Erythroblast (primary cell): Measurements from ENCODE around the gene RGS19.

Experiments
- DNase-seq, 2 experiments: peaks; one replicate each; lab custom pipeline; 2025; lab: John Stamatoyannopoulos, UW
- GATA1 ChIP-seq: IDR thresholded peaks from 2 replicates; pipeline ENCODE4 v1.6.1; 2011; ENCODE audit warnings: low read depth, mild to moderate bottlenecking, control low read depth, low read length, moderate library complexity
- POLR2A ChIP-seq: IDR thresholded peaks from 2 replicates; pipeline ENCODE4 v1.6.1; 2011; ENCODE audit warnings: mild to moderate bottlenecking, low read length

The RGS19 gene

GRCh38 chr20:64041781-64042053 is 37.6 kb downstream of the RGS19 start:
- TF ChIP-seq GATA1 (no peak), POLR2A (no peak)
- no peak for DNase-seq

- TF ChIP-seq GATA1 (no peak), POLR2A (no peak)
- no peak for DNase-seq
These were observed 38.1 kb downstream of the RGS19 start for GRCh38 chr20:64041040-64041780.

DNA sequence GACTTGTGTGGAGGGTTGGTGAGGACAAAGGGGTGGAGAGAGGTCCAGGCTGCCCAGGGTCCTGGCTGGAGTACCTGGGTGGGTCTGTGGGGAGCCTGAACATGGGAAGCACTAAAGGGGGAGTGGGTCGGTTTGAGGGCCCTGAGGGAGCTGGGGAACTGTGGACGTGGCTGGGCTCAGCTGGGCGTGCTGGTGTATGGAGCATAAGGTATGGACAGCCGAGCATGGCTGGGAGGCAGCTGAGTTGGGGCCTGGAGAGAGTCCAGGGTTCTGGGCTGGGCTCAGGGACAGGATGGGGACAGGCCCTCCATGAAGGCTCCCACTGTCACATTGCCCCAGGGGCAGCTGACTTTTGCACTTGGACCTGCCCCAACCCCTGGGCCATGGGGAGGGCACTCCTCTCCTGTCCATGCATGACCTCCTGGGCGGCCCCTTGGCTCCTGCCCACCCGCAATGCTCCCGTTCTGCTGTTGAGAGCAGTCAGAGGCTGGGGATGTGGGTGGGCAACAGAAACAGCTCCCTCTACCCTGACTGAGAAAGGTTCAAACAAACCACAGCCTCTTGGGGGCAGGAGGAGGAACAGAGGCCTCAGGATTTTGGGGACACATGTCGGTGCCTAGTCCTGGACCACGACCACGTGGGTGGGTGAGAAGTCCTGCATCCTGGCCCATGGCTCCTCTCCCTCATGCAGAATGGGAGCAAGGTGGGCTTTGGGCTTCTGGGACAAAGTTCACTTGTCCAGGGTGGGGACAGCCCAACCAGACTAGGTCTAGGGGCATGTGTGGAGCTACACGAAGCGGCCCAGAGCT is 38.9 kb downstream of the RGS19 start:
- DNase-seq, result no peak
- TF ChIP-seq GATA1 (no peak), POLR2A (no peak)

DNA sequence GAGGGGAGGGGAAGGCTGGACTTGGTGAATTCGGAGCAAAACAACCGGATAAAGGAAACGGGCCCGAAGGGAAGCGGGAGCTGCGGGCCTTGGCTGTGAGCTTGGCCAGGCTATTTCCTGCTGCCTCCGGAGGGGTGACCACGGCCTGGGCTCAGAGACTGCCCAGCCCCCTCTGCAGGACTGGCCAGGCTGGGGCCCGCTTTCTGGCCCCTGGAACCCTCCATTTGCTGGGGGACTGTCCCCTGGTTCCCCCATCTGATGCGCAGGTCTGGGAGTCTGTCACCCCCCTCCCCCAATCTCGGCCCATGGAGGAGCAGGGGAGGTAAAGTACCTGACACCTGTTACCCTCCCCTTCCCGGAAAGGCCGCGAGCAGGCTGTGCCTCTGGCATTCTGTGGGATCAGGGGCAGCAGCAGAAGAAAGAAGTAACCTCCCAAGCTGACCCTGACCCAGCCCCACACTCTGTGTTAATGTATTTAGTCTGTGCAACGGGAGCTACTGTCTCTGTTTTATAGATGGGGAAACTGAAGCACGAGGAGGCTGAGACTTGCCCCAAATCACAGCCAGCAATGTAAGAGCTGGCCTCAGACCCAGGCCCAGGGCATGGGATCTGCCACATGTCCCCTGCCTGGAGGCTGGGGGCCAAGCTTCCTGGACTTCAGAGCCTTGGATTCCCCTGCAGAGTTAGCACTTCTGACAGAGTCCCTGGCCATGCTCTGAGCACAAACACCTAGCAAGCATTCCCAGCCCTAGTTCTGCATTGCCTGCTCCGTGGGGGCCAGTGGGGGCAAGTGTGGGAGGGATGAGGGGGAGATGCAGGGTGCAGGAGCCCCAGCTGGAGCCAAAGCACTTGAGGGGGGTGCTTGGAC is 39.8 kb downstream of the RGS19 start:
- DNase-seq, result no peak
- TF ChIP-seq POLR2A, result no peak
- no peak for TF ChIP-seq GATA1

GRCh38 chr20:64038565-64039292 is 40.6 kb downstream of the RGS19 start:
- peak; percentile 79 to 82 for DNase-seq
- TF ChIP-seq GATA1 (no peak), POLR2A (no peak)

DNA sequence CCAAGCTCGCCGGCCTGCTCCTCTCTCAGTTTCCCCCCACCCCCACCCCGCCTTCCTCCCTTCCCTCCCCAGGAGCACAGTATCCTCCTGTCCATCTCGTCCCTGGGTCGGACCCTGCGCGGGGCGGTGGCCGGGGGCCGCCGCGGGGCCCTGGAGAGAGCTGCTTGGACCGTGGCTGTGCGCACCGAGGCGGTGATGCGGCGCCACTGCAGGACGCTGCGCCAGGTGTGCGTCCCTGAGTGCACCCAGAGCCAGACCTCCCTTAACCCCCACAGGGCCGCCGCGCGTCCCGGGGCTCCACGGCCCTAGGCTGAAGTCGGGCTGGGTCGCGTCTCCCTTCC is 41.1 kb downstream of the RGS19 start:
- DNase-seq, result peak in 1 of 2 experiments; percentile 58
- no peak for TF ChIP-seq POLR2A
- TF ChIP-seq GATA1, result no peak

GRCh38 chr20:64037498-64038213 is 41.7 kb downstream of the RGS19 start:
- DNase-seq, result peak; percentile 32 to 46
- TF ChIP-seq GATA1 (no peak), POLR2A (no peak)

DNA sequence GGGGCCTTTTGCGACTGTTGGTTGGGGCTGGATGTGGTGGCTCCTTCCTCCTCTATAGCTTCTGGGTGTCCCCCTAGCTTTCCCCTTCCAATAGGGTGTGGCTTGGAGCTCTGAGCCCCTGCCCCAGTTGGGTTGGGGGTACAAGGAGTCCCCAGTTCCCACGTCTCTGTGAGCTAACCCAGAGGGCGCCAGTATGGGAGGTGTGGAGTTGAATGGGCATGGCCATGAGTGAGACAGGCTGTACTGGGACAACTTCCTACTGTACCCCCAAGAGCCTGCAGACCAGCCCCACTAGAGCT is 42.2 kb downstream of the RGS19 start:
- no peak for DNase-seq

GRCh38 chr20:64036346-64037198 is 42.7 kb downstream of the RGS19 start:
- TF ChIP-seq GATA1 (no peak), POLR2A (no peak)

More for the DNA sequence above, 42.2 kb downstream of the RGS19 start:
- TF ChIP-seq POLR2A (no peak), GATA1 (no peak)

DNA sequence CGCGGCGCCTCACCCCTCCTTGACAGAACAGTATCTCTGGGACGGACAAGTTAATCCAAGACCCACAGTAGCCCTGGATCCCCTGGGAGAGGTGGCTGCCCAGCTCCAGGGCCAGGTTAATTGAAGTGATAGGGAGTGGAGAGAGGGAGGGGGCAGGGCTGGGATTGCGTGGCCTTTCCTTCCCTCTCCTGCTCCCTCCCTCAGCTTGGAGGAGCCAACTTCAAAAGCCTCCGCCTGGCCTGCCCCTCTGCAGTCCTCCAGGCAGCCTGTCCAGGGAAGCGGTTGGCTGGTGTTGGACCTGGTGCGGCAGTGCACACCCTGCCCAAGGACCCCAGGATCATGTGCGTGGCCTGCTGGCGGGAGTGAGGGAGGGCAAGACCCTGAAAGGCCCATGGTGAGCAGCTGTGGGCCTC is 43.4 kb downstream of the RGS19 start, which contains the start of gene C20orf204:
TSS of gene C20orf204 (plus strand) at position 250 of the 413 bp plus-strand sequence. CDS start at position 392, 142 bp downstream.
- no peak for TF ChIP-seq GATA1
- no peak for TF ChIP-seq POLR2A
- no peak for DNase-seq

More at GRCh38 chr20:64036346-64037198, 42.7 kb downstream of the RGS19 start:
- no peak for DNase-seq

DNA sequence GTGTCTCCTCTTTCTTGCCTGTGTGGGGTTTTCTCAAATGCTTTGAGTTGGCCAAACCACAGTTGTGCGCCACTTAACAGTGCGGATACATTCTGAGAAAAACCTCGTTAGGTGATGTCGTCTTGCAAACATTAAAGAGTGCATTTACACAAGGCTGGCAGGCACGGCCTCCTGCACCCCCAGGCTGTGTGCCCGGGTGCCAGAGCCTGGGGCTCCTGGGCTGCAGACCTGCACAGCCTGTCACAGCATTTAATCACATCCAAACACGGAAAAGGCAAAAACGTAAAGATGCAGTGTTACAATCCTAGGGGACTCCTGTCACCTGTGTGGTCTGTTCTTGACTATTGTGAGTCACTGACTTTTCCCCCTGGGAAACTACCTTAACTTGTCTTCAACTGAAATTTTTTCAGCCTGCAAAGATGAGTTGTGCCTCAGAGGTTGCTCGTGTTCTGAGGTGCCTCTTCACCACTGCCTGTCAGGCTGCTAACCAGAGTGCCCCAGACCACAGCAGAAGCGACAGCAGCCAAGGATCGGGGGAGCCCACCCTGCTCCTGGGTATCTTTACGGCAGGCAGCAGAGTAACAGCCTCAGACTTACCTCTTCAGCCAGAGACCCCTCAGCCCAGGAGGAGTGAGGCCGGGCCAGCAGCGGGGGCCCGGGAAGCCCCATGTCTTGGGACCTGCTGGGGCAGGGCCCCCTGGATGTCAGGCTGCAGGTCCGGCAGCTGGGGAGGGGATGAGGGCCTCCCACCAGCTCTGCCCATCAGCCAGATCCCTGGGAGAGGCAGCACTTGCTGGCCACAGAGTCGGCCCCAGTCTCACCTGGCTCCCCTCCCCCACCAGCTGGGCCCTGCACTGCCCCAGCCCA is 44.0 kb downstream of the RGS19 start:
- TF ChIP-seq GATA1, result no peak
- no peak for TF ChIP-seq POLR2A
- no peak for DNase-seq
